A549 (cell line): ENCODE measurements around the gene NMT1. TPM values are rescaled to one million over a fixed set of nuclear protein-coding genes. Genes with fewer than 3 reads are reported as not detected.

Source experiments
- ATAC-seq, 2 experiments: fragments of 200-7000 bp in 1 of 2; fragments of >200 bp in 1 of 2; cut with Nextera tagmentation in 1 of 2; cut with Tn5 transposase in 1 of 2; 3 replicates each; pipeline versions ENCODE4 v1.8.0 to v1.9.1; 2018 to 2020; ENCODE audit warnings: mild to moderate bottlenecking in 1 of 2, moderate library complexity in 1 of 2
- CTCF ChIA-PET: fragments of 300-600 bp; sonication (Branson Sonifier 250); formaldehyde crosslinking; extraction: SDS; loops from one replicate; lab custom pipeline; 2021; ENCODE audit warnings: antibody characterized with exemption, inconsistent platforms; lab: Yijun Ruan, JAX
- POLR2A ChIA-PET: fragments of 350-600 bp; formaldehyde crosslinking; extraction: SDS; loops from one replicate; lab custom pipeline; 2021; ENCODE audit warnings: antibody characterized with exemption, inconsistent platforms; lab: Yijun Ruan, JAX
- DNase-seq, 2 experiments: peaks; one replicate each; pipeline versions ENCODE4 v3.0.0 to v3.0.0-alpha.2; 2011 to 2016; ENCODE audit warnings: low read depth in 1 of 2, low spot score in 1 of 2
- FAIRE-seq: peaks from 2 replicates; lab custom pipeline; 2011; peaks lifted over from hg19 to GRCh38; lab: Jason Lieb, UNC
- H3K27ac ChIP-seq, 2 experiments: fragments of >200 bp; sonication (Bioruptor Twin); formaldehyde crosslinking; 3 replicates each; pipeline ENCODE4 v1.5.1; 2016 to 2017
- H3K4me1 ChIP-seq: fragments of >200 bp; sonication (Bioruptor Twin); formaldehyde crosslinking; 3 replicates; pipeline ENCODE4 v1.6.1; 2016
- H3K4me2 ChIP-seq: fragments of >200 bp; sonication (Bioruptor Twin); formaldehyde crosslinking; 3 replicates; pipeline ENCODE4 v1.6.1; 2016
- H3K4me3 ChIP-seq: fragments of >200 bp; sonication (Bioruptor Twin); formaldehyde crosslinking; 3 replicates; pipeline ENCODE4 v1.5.1; 2016
- H3K9me3 ChIP-seq: fragments of >200 bp; sonication (Bioruptor Twin); formaldehyde crosslinking; 3 replicates; pipeline ENCODE4 v1.6.1; 2016
- BHLHE40 ChIP-seq: IDR thresholded peaks from 2 replicates; pipeline ENCODE4 v1.6.1; 2012; ENCODE audit warnings: low read depth, low read length, inconsistent platforms
- CBX2 ChIP-seq: fragments of 200-600 bp; sonication (generic); IDR thresholded peaks from 2 replicates; pipeline ENCODE4 v1.6.1; 2016; ENCODE audit warnings: low read depth, mild to moderate bottlenecking, borderline replicate concordance
- CHD4 ChIP-seq: fragments of 200-600 bp; sonication (generic); IDR thresholded peaks from 2 replicates; pipeline ENCODE4 v1.6.1; 2016; ENCODE audit warnings: antibody characterized with exemption, mild to moderate bottlenecking, borderline replicate concordance
- EHF ChIP-seq: fragments of 250-450 bp; sonication (Bioruptor Pico); IDR thresholded peaks from 2 replicates; pipeline ENCODE4 v1.5.0; 2020; ENCODE audit warnings: mild to moderate bottlenecking
- EP300 ChIP-seq, 2 experiments: fragments of >200 bp; sonication (Bioruptor Twin); formaldehyde crosslinking; IDR thresholded peaks; 2 replicates in 1 of 2; 3 replicates in 1 of 2; pipeline ENCODE4 v1.6.1; 2016 to 2017
- FOSB ChIP-seq: fragments of 250-450 bp; sonication (Bioruptor Pico); IDR thresholded peaks from 2 replicates; pipeline ENCODE4 v1.5.0; 2020; ENCODE audit warnings: mild to moderate bottlenecking, moderate library complexity
- HOXA7 ChIP-seq: fragments of 250-450 bp; sonication (Bioruptor Pico); IDR thresholded peaks from 2 replicates; pipeline ENCODE4 v1.5.0; 2020; ENCODE audit warnings: mild to moderate bottlenecking, moderate library complexity
- JUNB ChIP-seq: fragments of >200 bp; sonication (Bioruptor Twin); formaldehyde crosslinking; IDR thresholded peaks from 2 replicates; pipeline ENCODE4 v1.6.1; 2016
- NFE2L2 ChIP-seq: fragments of 150-350 bp; conservative IDR thresholded peaks from 2 replicates; pipeline ENCODE4 v1.6.1; 2014; ENCODE audit warnings: low read length
- NR3C1 ChIP-seq: fragments of >200 bp; sonication (Bioruptor Twin); formaldehyde crosslinking; IDR thresholded peaks from 3 replicates; pipeline ENCODE4 v1.6.1; 2017
- PBX3 ChIP-seq: IDR thresholded peaks from 2 replicates; pipeline ENCODE4 v1.6.1; 2012
- PHF8 ChIP-seq: fragments of 200-600 bp; sonication (generic); IDR thresholded peaks from 2 replicates; pipeline ENCODE4 v1.6.1; 2016; ENCODE audit warnings: low read depth, mild to moderate bottlenecking, antibody characterized with exemption, moderate library complexity, borderline replicate concordance
- RCOR1 ChIP-seq: fragments of 150-350 bp; IDR thresholded peaks from 2 replicates; pipeline ENCODE4 v1.6.1; 2014; ENCODE audit warnings: antibody characterized with exemption, low read length, low read depth
- WGBS: methylation state at CpG from one replicate; pipeline ENCODE4 v1.1.6; 2017; ENCODE audit errors: missing lambda C conversion rate; 5-methylcytosine and 5-hydroxymethylcytosine counted together
- polyA plus RNA-seq, 4 experiments: library from polyadenylated mRNA; depleted of rRNA in 3 of 4; stranded (reverse); fragments of >200 nt; fragmentation: RNase III in 1 of 4; extraction: RNeasy Plus Mini Kit Qiagen cat#74134 plus additional on column Dnase treatment in 1 of 4; gene quantifications; 2 replicates in 3 of 4; 3 replicates in 1 of 4; pipeline ENCODE4 v1.2.3, GENCODE V29; 2011 to 2017

The NMT1 gene
- polyA plus RNA-seq, 2 of the 4 experiments (the other 2 are of a cell fraction) = 82.9 to 270 TPM

- peak overlapping the region; percentile 55 for H3K4me3 ChIP-seq
- 61% methylated on average over 21 of the region's 21 CpGs for WGBS
- peak overlapping the region; percentile 82 to 93 for H3K27ac ChIP-seq
- 0 out of 2 replicates have a peak, but pooled peaks have one; percentile 29 for TF ChIP-seq PHF8
- TF ChIP-seq EP300 (IDR thresholded peaks at IDR 0.05) = no peak
- FAIRE-seq (no peak), DNase-seq (no peak), ATAC-seq (no peak)
- peak overlapping the region; percentile 92 for H3K4me2 ChIP-seq
- H3K4me1 ChIP-seq = peaks cover 25% of the 10 kb centered on the region
- ChIA-PET POLR2A (interaction anchor here (0.6 to 3.6 kb wide), 12 partner anchors 13 to 93 kb away, joined by 3 to 117 read pairs (median 4); partner anchors contain the start of genes HEXIM1, HEXIM2 and NMT1), CTCF (interaction anchor here (0.6 to 20.1 kb wide), 97 partner anchors 9 to 716 kb away, joined by 3 to 742 read pairs (median 6); partner anchors contain the start of genes C1QL1, DCAKD, GJC1 and HEXIM1)
- no peaks in the 10 kb centered on the region for H3K9me3 ChIP-seq
Observed at GRCh38 chr17:45135978-45136791, 75.1 kb downstream of the NMT1 start.

GRCh38 chr17:45136846-45137560 lies 75.9 kb downstream of the NMT1 start:
- TF ChIP-seq PBX3 = no peak
- TF ChIP-seq RCOR1 = no peak
- TF ChIP-seq JUNB = no peak
- no peak for TF ChIP-seq HOXA7
- TF ChIP-seq EHF (CRISPR knock-in tag) = no peak
- no peak for TF ChIP-seq NFE2L2
- no peak for TF ChIP-seq CBX2
- TF ChIP-seq NR3C1 = no peak
- TF ChIP-seq FOSB (CRISPR knock-in tag) = no peak
- TF ChIP-seq CHD4 = no peak
- FAIRE-seq = no peak
- DNase-seq = no peak
- Histone ChIP-seq H3K4me1 (peaks cover 21% of the 10 kb centered on the region), H3K27ac (peak overlapping the region in 1 of 2 experiments; percentile 93; a peak in 3 of 6 replicates), H3K4me3 (no peak overlapping the region), H3K9me3 (no peaks in the 10 kb centered on the region), H3K4me2 (peak overlapping the region; percentile 92)
- ChIA-PET CTCF (interaction anchor here (1.0 to 20.1 kb wide), 12 partner anchors 8 to 248 kb away, joined by 3 to 742 read pairs (median 52); partner anchors contain the start of genes HEXIM1 and HEXIM2), POLR2A (interaction anchor here (3.6 kb wide), 1 partner anchor 12 kb away, joined by 117 read pairs; the partner anchor contains the start of gene HEXIM1)
- no peak for ATAC-seq
- 80% methylated on average over 10 of the region's 12 CpGs for WGBS

GRCh38 chr17:45137561-45138305 lies 76.6 kb downstream of the NMT1 start:
- Histone ChIP-seq H3K4me2 (no peak overlapping the region), H3K4me1 (peaks cover 21% of the 10 kb centered on the region), H3K4me3 (no peak overlapping the region), H3K9me3 (no peaks in the 10 kb centered on the region), H3K27ac (peak overlapping the region in 1 of 2 experiments; percentile 93; a peak in 3 of 6 replicates)
- ChIA-PET CTCF (interaction anchor here (1.0 to 20.1 kb wide), 8 partner anchors 7 to 97 kb away, joined by 3 to 742 read pairs (median 74); partner anchors contain the start of genes HEXIM1 and HEXIM2), POLR2A (interaction anchor here (3.6 kb wide), 1 partner anchor 11 kb away, joined by 117 read pairs; the partner anchor contains the start of gene HEXIM1)
- 77% methylated on average over 11 of the region's 11 CpGs for whole genome bisulfite sequencing
- DNase-seq = no peak
- no peak for ATAC-seq
- no peak for FAIRE-seq
- TF ChIP-seq NR3C1 (no peak), BHLHE40 (no peak)
- TF ChIP-seq, all 56 proteins: peak for 0
